ENCODE results near the gene RNF180. TPM values are rescaled to one million over a fixed set of nuclear protein-coding genes. Genes with fewer than 3 reads are reported as not detected.

Gene RNF180, protein sequence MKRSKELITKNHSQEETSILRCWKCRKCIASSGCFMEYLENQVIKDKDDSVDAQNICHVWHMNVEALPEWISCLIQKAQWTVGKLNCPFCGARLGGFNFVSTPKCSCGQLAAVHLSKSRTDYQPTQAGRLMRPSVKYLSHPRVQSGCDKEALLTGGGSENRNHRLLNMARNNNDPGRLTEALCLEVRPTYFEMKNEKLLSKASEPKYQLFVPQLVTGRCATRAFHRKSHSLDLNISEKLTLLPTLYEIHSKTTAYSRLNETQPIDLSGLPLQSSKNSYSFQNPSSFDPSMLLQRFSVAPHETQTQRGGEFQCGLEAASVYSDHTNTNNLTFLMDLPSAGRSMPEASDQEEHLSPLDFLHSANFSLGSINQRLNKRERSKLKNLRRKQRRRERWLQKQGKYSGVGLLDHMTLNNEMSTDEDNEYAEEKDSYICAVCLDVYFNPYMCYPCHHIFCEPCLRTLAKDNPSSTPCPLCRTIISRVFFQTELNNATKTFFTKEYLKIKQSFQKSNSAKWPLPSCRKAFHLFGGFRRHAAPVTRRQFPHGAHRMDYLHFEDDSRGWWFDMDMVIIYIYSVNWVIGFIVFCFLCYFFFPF
- total RNA-seq, result 10.6 and 13.1 TPM in 2 replicates

DNA sequence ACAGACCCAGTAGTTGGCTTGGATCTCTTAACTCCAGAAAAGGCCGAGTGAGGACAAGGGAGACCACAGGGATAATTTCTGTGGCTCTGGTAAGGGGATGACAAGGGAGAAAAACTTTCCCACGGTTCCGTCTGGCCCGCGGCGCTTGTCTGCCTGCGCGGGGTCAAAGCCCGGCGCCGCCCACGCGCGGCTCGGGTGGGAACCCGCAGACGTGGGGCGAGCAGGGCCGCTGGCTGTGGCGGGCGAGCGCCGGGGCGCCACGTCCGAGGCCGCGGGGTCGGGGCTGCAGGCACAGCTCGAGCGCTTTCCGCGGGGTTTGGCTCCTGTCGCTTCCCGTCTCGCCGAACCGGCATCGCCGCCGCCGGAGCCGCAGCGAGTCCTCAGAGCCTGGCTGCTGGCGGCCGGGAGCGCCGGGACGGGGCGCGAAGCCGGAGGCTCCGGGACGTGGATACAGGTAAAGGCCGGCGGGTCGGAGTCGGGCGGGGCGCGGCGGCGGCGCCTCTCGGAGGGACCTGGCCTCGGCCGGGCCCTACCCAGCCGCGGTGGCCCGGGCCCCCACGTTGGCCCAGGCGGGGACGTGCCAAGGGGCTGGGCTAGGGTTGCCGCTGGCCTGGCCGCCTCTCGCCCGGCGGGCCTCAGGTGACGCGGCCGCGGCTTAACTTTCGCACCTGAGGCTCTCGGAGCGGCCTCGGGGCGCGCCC lies at the start of gene RNF180:
Gene RNF180 (plus strand): TSS at position 344 of the 701 bp plus-strand sequence. CDS start 34,965 bp downstream, outside the sequence.

Other genes starting within 250 kb of the RNF180 start
- not detected in 2 replicates for gene HTR1A, start 203.4 kb upstream of the RNF180 start, total RNA-seq